Activated CD4-positive, alpha-beta T cell treated with anti-CD3 and anti-CD28 coated beads, Interleukin-10, Interleukin-2, amounts not matched to agents 100 ng/mL and 50 ng/mL, durations not matched to agents 16 hours and 8 hours (primary cell): ENCODE measurements around the gene PXK.
A peak's percentile ranks its signal among the peaks of the same experiment; 100 is the strongest.

Experiments used
- DNase-seq: peaks from one replicate; pipeline ENCODE4 v3.0.0-alpha.2; 2020

The PXK gene

GRCh38 chr3:58386626-58387365 is 54.1 kb downstream of the PXK start:
- no peak for DNase-seq

- no peak for DNase-seq
Observed at GRCh38 chr3:58387650-58388546, 55.2 kb downstream of the PXK start.

DNA sequence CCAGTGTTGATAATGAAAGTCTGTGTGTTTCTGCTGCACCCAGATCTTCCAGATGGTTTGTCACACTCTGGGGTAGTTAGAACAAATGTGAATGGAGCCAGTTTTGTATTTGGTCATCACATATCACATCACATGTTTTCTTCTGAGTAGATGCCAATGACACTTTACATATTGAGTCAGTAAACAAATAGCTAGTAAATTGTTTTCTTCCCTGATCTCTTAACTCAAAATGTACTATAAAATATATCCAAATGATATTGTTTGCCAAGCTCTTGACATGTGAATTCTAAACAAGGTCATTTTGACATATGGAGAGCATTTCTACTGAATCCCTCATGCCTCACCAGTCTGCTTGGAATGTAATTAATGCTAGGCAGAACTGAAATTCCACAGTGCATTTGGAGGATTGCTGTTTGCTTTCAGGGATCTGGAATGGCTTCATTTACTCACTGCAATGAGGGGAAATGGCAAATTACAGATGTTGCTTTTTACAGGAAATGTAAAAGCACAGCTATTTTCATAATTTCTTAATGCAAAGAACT is 55.9 kb downstream of the PXK start:
- DNase-seq = peak; percentile 41

GRCh38 chr3:58391156-58391865 is 58.6 kb downstream of the PXK start:
- no peak for DNase-seq

GRCh38 chr3:58392181-58392580 is 59.5 kb downstream of the PXK start:
- DNase-seq = no peak

DNA sequence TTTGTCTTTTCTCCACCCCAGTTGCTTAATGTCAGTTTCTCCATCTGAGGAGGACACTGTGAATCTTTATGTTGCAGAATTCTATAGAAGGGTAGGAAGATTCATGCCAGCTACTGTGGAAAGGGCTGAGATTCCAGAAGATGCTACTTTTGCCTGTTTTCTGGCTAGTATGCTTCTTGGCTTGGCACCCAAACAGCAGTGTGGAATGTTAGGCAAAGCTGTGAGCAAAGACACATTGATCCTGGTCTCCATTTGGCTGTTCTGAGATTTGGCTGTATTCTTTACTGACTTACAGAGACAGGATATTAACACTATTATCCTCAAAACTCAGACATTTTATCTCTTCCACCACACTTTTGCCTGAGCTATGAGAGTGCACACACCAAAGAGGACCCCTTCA is 61.6 kb downstream of the PXK start:
- no peak for DNase-seq

DNA sequence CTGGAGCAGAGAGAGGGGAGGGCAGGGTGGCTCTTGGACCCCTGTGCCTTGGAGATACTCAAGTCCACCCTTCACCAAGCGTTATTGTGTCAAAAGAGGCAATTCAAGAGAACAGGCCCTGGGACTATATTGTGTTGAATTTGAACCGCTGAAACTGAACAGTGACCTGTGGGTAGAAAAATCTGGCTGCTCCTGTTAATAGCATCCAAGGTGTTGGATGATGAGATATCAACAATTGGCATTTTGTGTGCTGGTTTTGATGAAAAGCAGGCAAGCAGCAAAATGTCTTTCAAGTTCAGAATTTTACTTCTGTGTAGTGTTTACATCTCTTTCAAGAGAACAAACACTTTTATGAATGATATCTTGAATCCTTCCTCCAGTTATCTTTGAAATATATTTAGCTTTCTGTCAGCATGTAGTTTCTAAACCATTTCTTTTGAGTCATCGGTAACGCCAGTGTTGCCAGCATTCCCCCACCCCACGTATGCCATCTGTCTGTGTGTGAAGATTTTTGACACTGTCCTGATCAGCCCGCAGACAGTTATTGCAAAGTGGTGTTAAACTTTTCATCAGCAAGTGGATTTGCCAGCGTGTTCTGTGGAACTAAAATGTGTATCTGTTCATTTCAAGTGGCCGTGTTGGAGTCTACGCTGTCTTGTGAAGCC is 66.1 kb downstream of the PXK start:
- no peak for DNase-seq

DNA sequence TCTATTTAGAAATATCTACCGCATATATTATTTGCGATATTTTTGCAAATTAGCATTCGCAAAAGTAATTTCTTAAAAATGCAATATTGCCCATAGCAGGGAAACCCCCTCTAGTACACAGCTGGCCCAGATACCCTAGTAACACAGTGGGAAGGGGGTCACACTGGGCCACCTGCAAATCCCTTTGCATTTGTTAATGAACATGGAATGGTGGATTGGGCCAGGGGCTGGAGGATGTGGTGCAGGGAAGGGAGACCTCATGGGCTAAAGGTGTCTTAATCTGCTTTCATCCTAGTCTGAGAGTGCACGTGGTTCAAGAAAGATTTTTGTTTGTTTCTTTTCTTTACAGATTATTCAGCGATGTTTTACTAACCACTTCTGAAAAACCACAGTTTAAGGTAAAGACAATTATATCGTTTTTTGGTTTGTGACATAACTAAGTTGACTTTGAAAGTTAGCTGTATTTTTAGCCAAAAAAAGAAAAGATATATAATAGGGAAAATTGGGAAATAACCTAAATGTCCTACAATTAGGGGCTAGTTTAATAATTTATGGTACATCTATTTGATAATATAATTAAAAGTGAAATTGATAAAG is 70.9 kb downstream of the PXK start:
- DNase-seq = no peak

DNA sequence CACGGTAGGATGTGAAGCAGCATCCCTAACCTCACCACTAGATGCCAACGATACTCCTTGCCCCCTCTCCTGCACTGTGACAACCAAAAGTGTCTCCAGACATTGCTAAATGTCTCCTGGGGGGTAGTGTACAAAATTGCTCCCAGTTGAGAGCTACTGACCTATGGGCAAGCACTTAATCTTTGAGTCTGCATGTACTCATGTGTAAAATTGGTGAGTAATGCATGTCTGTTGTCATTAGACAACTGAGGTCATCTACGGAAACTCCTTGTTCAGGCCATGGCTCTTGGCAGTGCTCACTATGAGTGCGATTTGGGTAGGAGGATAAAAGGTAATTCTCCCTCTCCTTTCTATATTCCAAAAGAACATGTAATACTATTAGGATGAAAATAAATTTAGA is 71.7 kb downstream of the PXK start:
- no peak for DNase-seq

- DNase-seq = no peak
Observed at GRCh38 chr3:58408906-58409305, 76.2 kb downstream of the PXK start.

DNA sequence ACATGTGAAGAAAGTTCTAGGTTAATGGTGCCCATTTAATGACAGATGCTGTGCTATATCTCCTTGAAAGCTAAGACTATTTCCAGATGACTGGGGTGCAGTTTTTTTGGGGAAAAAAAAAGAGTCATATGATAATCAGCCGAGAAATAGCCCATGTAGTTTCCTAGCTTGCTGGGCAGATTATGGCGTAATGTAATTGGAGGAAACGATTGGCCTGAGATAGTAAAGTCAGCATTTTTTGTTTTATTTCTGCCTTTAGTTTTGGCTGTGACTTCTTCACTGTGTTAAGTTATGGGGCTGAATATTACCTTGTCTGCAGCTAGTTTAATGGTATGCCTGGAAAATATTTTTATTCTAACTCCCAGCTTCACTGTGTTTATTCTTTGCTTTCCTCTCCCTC is 77.0 kb downstream of the PXK start:
- DNase-seq = no peak

DNA sequence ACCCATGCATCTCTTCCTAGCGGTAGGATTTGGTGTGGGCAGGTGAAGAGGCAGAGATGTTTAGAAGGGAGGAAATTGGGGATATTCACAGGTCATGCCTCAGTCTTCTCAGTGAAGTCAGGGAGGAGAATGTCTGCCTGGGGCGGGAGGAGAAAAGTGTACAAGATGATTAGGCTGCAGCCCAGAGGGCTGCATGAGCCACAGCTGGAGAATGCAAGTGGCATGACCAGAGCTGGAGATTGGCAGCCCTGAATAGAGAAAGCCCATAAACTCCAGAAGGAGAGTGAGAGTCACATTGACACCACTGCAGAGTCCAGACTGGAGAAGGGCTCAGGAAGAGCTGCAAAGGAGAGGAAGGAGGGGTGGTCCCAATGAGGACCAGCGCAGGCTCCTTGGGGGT is 78.3 kb downstream of the PXK start:
- no peak for DNase-seq

GRCh38 chr3:58411851-58412830 is 79.4 kb downstream of the PXK start:
- DNase-seq = no peak

DNA sequence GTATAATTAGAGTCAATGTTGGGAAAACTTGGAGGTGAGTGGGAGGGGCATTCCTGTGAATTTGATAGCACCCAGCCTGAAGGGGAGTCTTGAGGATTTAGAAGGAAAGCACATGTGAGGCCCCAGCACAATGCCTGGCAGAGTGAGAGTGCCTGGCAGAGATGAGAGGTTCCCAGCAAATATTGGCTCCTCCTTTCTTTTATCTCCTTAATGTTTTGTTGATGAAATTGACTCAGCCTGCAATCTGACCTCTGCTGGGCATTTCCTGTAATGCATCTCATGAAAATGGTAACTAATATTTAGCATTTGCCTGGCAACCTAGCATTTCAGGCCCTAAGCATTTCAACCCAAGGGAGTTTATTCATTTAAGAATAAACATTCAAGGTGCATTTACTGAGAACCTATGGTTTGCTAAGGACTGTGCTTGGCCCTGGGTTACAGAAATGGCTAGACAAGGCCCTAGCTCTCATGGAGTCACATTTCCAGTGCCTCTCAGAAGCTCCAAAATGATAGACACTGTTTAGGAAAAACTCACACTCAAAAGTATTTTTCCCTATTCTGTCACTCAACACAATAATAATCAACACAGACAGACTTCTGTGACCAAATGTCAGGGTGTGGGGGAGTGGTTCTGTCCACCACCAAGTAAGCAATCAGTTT is 82.0 kb downstream of the PXK start:
- peak; percentile 60 for DNase-seq

GRCh38 chr3:58416191-58416590 is 83.5 kb downstream of the PXK start:
- no peak for DNase-seq

DNA sequence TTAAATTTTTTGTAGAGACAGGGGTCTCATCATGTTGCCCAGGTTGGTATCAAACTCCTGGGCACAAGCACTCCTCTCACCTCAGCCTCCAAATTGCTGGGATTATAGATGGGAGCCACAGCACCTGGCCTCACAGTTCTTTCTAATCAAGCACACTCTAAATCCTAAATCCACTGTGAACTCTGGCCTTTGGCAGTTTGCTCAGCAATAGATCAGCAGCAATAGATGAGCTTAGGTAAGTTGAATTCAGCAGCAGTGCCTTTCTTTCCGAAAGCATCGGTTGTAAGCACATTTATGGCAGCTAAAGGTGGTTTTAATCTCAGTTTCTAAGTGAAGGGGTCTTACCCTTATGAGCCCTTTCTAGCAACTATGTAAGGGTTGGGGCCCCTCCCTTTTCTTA is 84.4 kb downstream of the PXK start:
- DNase-seq = no peak

DNA sequence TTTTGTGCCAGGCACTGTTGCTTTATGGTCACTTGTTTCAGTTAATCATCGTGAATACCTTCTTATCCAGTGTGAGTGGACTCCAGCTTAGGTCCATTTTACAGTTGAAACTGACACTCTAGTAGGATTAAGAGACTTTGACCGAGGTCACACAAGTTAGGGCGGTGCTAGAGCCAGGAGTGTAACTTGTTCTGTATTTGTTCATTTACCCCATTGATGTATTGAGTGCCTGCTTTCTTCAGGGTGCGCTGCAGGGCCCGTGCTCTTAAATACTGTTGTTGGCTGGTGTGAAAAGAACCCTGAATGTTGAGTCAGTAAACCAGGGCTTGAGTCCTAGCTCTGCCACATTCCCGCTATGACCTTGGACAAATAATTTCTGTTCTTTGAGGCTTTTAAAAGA is 85.5 kb downstream of the PXK start:
- no peak for DNase-seq

DNA sequence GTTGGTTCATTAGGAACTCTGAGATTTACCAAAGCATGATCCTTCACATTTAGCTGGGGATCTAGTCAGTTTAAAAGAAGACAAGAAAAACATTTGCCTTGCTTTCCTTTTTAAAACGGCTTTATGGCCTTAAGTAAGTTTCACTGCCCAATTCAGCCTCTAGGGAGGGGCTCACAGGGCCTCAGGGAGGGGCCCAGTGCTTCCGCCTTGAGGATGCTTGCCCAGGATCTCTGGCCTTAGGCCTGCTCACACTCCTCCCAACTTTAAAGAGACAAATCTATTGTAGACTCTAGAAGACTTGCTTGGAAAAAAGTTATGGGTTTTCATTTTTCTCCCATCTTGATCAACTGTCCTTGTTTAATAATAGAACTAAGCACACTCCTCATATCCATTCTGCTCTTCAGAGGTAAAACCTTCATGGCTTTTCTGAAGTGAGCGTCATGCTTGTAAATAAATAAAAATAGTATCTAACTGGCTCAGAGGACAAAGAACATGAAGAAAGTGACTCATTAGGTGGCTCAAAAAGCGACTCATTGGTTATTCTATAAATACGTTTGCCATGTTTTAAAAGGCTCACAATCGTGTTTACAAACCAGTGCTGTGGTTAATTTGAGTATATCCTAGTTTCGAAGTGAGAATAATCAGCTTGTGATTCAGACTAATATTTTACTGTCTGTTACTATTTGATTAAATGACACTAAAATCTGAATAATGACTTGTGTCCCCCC is 87.3 kb downstream of the PXK start:
- peak; percentile 58 for DNase-seq

GRCh38 chr3:58421004-58421403 is 88.3 kb downstream of the PXK start:
- no peak for DNase-seq
